HG03469 (cell line): ENCODE data around the gene CELF2.

Experiments used
- ATAC-seq: cut with Tn5 transposase; IDR thresholded peaks from one replicate; pipeline ENCODE4 v1.9.1; 2021; ENCODE audit warnings: mild to moderate bottlenecking, moderate library complexity, moderate number of reproducible peaks; ENCODE audit not compliant: unreplicated experiment

Gene CELF2

GRCh38 chr10:11213137-11213536, 195.5 kb downstream of the CELF2 start:
- ATAC-seq: no peak

- ATAC-seq: no peak
Measured at GRCh38 chr10:11214407-11214806, 196.7 kb downstream of the CELF2 start.

- no peak for ATAC-seq
Measured at GRCh38 chr10:11215471-11215870, 197.8 kb downstream of the CELF2 start.

- no peak for ATAC-seq
Measured at GRCh38 chr10:11217521-11217920, 199.8 kb downstream of the CELF2 start.

GRCh38 chr10:11218395-11218794, 200.7 kb downstream of the CELF2 start:
- no peak for ATAC-seq

GRCh38 chr10:11219431-11219830, 201.8 kb downstream of the CELF2 start:
- ATAC-seq: no peak

- no peak for ATAC-seq
Measured at GRCh38 chr10:11223081-11223480, 205.4 kb downstream of the CELF2 start.

- ATAC-seq: no peak
Measured at GRCh38 chr10:11223507-11224140, 206.0 kb downstream of the CELF2 start.

- no peak for ATAC-seq
Measured at GRCh38 chr10:11224321-11224720, 206.6 kb downstream of the CELF2 start.

GRCh38 chr10:11224792-11225416, 207.2 kb downstream of the CELF2 start:
- ATAC-seq: no peak

GRCh38 chr10:11225935-11226334, 208.3 kb downstream of the CELF2 start:
- peak; percentile 25 for ATAC-seq

GRCh38 chr10:11227103-11227502, 209.4 kb downstream of the CELF2 start:
- peak; percentile 38 for ATAC-seq

- no peak for ATAC-seq
Measured at GRCh38 chr10:11229893-11230292, 212.2 kb downstream of the CELF2 start.

GRCh38 chr10:11230498-11231167, 213.0 kb downstream of the CELF2 start:
- no peak for ATAC-seq

GRCh38 chr10:11231285-11231684, 213.6 kb downstream of the CELF2 start:
- ATAC-seq: no peak

GRCh38 chr10:11232222-11232961, 214.7 kb downstream of the CELF2 start:
- no peak for ATAC-seq

GRCh38 chr10:11234857-11235531, 217.3 kb downstream of the CELF2 start:
- ATAC-seq: no peak

GRCh38 chr10:11235771-11236170, 218.1 kb downstream of the CELF2 start:
- ATAC-seq: peak; percentile 17

- peak; percentile 60 for ATAC-seq
Measured at GRCh38 chr10:11236234-11236633, 218.6 kb downstream of the CELF2 start.

GRCh38 chr10:11237571-11237970, 219.9 kb downstream of the CELF2 start:
- no peak for ATAC-seq

GRCh38 chr10:11238893-11239292, 221.2 kb downstream of the CELF2 start:
- ATAC-seq: no peak
